Hematopoietic multipotent progenitor cell treated with erythropoietin and hydrocortisone succinate and interleukin-3 and kit ligand, for 17 days (in vitro differentiated cells): ENCODE data around the gene PPFIA1.
"Not testable (repeated sequence)": the region's sequence is repeated elsewhere in the genome, so short reads cannot be mapped to it uniquely, and the experiment has no call there.

ENCODE experiments used
- DNase-seq: peaks from one replicate; pipeline ENCODE4 v3.0.0-alpha.2; 2015; ENCODE audit warnings: low spot score

The PPFIA1 gene

DNA sequence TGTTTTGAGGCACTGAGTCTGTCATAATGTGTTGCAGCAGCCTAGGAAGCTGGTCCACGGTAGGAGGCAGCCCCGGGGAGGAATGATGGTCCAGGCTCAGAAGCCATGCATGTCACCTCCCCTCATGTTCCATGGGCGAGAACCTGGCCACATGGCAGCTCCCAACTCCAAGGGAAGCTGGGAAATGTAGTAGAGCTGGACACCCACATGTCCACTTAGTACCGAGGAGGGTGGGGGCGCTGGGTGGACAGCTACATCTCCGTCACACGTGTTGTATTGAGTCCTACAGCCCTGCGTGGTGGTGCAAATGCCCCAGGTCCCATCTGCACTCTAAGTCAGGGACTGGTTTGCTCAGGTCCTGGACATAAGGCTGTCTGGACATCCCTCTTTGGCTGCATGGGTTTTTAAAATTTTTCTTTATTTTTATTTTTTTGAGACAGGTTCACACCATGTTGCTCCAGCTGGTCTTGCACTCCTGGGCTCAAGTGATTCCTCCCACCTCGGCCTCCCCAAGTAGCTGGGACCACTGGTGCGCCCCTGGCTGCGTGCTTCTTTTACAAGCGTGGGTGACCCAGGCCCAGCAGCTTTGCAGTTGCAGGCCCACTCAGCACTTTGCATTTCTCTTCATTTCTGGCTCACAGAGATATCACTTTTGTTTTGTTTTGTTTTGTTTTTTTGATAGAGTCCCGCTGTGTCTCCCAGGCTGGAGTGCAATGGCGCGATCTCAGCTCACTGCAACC is 123.9 kb downstream of the PPFIA1 start:
- DNase-seq, result no peak

DNA sequence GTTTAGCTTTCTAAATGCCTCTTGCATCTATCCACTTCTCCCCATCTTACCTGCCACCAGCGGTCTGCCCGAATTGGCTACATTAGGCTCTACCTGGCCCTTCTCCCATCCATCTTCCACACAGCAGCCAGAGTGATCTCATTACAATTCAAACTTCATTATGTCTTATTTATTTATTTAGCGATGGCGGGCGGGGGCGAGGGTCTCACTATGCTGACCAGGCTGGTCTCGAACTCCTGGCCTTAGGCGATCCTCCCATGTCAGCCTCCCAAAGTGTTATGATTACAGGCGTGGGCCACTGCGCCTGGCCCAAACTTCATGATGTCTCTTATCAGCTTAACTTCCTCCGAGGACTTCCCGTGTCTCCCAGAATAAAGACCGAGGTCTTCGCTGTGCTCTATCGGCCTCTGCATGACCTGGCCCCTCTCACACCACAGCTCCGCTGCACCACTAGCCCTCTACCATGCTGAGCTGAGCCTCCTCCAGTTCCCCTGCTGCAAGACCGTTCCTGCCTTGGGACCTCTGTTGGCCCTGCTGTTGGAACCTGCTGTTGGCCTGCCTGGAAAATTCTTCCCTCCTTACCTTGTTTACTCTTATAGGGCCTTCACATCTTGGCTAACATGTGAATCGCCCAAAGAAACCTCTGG is 127.0 kb downstream of the PPFIA1 start:
- DNase-seq, result no peak

DNA sequence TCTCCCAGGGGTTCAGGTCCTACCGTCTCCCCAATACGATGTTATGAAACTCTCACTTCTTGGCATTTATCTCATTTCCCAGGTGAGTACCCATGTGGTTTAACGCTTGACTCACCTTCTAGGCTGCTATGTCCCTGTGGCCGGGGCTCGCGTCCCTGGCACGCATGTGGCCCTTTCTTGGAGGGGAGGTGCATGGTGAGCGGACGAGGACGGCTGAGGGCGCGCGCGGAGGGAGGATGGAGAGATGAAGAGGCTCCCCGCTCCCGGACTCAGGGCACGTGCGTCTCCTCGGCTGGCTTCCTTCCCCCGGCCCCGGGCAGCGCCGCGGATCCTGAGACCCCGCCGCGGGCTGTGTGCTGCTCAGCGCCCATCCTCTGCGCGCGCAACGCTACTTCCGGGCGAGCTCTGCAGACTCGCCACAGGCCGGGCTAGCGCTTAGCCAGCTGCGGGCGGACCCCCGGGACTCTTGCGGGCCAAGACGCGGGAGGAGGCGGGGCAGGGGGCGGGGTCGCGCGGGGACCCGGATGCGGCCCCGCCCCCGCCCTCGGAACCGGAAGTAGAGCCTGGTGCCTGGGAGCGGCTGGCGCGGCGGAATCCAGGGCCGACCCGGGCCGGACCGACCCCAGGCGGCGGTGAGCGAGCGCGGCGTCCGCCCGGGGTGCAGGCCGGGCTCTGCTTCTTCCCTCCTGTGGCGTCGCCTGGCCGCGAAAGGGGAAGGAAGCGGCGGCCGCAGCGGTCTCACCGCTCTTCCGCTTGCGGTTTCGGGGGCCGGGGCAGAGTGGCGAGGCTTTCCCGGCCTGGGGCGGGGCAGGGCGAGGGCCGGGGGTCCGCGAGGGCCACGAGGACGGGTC is 127.7 kb downstream of the PPFIA1 start, which contains the start of gene CTTN:
Gene CTTN, plus strand, starts transcription at position 547 of the 851 bp plus-strand sequence. CDS start 8,769 bp downstream, outside the sequence.
- DNase-seq, result peak; percentile 76

DNA sequence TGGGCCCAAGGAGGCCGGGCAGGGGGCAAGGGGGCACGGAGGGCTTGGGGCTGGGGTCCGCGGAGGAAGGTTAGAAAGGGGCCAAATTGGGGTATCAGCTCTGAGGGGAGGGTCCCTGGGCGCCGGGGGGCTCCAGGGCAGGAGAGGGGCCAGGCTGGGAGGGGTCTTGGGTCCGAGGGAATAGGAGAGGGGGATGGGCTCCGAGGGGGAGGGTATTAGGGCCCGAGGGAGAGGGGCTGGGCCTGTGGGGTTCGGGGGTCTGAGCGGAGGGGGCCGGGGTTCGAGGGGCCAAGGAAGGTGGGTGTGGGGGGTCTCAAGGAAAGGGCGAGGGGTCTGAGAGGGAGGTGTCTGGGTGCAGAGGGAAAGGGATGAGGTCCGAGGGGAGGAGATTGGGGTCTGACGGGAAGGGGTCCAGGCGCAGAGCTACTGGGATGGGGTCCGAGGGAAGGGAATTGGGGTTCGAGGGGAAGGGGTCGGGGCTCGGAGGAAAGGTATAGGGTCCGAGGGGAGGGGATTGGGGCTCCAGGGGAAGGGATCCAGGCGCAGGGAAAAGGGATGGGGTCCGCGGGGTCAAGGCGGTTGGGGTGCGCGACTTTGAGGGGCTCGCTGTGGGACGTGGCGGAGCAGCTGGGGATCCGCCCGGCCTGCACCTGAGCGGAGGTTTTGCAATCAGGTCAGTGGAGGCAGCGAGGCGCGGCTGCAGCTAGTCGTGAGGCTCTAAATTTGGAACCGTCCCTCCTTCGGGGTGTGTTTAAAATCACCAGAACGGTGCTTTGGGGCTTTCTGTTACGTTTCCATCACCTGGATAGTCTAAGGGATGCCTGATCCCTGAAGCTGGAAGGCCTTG is 128.6 kb downstream of the PPFIA1 start:
- no peak for DNase-seq

DNA sequence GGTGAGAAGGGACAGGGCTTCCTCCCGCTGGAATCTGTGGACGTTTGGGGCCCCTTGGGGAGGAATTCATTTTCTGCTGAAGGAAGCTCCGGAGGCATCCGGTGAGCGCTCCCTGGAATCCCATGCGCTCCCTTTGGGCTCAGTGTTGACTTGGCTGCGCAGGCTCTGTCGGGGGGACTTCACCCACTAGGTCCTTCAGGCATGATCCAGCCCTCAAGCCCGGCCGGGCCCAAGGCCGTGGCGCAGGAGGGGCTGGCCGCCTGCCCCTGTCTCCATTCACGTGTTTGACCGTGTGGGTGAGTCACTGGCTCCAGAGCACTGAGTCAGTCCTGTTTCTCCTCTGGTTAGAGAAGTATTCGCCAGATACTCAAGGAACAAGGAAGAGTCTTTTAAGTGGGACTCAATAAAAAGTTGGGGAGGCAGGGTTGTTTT is 129.2 kb downstream of the PPFIA1 start:
- DNase-seq, result peak; percentile 16

DNA sequence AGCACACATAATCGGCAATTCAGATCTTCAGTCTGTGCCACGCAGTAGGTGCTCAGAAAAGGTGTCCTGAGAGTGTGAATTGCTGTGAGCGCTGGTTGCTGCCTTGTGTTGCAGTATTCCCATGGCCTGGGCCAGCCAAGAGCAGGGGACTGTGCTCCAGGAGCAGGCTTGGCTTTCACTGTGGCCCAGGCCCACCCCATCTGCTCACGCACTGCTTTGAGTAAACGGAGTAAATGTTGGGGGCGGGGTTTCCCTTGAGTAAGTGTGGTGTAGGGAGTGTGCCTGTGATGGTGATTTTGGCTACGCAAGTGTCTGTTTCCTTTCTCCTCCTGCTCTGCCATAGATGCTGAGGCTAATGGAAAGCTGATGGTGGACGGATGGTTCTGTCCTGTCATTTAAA is 130.2 kb downstream of the PPFIA1 start:
- no peak for DNase-seq

DNA sequence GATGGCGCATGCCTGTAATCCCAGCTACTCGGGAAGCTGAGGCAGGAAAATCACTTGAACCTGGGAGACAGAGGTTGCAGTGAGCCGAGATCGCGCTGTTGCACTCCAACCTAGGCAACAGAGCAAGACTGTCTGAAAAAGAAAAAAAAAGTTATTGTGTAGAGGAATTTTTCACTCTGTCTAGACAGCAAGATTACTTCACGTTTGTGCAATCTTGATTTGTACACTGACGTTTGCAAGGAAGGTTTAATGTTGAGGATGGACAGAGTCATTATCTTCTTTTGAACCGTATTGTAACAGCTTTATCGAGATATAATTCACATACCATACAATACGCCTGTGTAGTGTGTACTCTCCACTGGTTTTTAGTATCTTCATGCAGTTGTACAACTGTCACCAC is 131.5 kb downstream of the PPFIA1 start:
- no peak for DNase-seq

DNA sequence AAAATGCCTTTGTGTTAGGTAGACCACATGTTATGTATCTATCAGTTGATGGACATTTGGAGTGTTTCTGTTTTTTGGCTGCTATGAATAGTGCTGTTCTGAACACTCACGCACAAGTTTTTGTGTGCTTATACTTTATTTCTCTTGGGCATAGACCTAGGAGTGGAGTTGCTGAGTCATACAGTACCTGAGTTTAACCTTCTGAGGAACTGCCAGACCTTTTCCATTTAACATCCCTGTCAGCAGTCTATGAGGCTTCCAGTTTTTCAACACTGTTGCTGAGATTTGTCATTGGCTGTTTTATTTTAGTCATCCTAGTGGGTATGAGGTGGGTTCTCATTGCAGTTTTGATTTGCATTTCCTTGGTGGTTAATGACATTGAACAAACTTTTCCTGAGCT is 132.2 kb downstream of the PPFIA1 start:
- no peak for DNase-seq

DNA sequence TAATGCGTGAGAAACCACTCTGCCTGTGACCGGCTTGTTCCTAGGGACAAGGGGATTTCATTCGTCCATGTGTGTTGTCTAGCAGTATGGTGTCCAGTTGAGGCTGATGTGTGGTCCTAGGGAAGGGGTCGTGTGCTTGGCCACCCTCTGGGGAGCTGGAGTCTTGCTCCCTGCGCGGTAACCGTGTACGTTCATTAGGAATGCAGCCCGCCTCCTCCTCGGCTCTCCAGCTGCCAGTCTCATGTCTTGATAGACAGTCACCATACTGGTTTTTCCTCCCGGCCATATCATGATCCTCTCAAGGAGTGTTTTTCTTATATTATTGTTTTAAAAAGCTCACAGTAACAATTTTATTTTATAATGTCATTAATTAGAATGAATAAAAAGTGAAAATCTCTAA is 133.8 kb downstream of the PPFIA1 start:
- DNase-seq, result no peak

DNA sequence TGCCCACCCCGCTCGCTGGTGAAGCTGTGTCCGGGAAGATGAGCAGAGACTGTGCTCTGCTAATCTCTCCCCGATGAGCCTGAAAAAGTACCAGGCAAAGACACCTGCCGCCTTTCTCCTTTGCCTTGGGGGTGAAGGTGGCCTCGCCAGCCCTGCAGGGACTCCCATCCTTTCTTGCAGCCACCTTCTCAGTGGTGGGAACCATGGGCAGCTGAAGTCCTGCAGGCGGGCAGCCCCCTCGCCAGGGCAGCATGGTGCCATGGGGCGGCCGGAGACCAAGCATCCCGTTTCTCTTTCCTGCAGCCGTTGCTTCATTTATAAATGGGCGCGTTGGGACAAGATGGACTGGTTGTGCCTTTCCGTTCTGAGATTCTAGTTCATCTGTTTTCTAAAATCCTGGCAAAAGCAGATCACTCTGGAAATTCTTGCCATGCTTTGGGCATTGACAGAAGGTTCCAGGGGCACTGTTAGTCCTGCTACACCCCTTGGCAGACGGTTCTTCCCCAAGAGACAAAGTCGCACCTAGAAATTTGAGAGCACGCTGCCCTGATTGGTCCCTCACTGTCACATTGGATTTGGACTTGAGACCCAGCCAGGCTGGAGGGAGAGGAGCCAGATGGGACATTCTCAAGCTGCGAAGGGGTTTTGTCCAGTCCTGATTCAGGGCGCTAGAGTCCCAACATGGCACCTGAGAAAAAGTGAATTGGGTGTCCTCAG is 135.3 kb downstream of the PPFIA1 start:
- no peak for DNase-seq

DNA sequence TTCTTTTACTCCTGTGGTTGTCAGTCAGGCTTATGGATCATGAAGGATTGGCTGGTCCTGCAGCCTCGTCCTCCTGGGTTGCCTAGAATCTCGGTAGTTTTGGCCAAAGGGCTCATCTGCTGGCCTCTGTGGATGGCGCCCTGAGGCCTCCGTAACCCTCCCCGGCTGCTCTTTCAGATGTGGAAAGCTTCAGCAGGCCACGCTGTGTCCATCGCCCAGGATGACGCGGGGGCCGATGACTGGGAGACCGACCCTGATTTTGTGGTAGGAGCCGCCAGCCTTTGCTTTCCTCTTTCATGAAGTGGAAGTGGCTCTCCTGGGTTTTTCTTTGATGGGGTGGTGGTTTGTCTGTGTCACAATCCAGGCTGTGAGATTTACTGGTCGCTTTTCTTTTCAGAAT is 136.6 kb downstream of the PPFIA1 start:
- no peak for DNase-seq

DNA sequence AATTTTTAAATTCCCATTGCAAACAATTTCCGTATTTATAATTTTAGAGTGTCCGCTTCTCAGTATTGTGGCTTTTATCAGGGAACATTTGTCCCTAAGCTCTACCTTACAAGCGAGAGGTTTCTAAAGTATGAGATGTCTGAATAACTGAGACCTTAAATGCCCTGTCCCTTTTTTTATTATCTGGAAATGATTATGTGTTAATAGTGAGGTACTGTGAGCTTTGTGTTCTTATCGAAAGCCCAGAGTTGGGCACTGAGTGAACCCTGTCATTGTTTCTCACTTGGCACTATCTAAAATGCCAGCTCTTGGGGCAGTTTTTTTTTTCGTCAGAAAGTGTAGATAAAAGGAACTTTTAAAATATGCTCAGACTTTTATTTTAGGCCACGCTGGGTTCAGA is 137.3 kb downstream of the PPFIA1 start:
- DNase-seq, result no peak

DNA sequence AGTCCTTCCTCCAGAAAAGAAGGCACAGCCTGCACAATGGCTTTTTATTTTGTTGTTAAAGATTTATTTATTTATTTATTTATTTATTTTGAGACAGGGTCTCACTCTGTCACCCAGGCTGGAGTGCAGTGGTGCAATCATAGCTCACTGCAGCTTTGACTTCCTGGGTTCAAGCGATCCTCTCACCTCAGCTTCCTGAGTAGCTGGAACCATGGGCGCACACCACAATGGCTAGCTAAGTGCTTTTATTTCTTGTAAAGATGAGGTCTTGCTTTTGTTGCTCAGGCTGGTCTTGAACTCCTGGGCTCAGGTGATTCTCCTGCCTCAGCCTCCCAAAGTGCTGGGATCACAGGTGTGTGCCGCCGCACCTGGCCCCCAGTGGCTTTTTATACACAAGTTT is 137.8 kb downstream of the PPFIA1 start:
- not testable (repeated sequence) for DNase-seq

DNA sequence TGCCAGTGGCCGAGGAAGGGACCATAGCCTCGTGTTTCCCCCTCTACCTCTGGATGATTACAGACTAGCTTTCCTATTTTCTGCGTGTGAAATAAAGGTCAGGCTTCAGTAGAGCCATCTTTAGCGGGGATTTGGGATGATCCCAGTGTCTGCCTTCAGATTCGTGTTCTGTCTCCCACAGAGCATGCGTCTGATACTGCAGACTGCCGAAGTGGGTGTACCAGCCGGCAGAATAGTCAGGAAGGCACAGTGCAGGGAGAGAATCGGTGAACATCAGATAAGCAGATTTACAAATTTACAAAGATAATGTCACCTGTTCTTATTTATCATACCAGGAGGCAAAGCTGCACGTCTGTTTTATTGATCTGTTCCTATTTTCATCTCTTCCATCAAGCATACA is 138.9 kb downstream of the PPFIA1 start:
- DNase-seq, result no peak

DNA sequence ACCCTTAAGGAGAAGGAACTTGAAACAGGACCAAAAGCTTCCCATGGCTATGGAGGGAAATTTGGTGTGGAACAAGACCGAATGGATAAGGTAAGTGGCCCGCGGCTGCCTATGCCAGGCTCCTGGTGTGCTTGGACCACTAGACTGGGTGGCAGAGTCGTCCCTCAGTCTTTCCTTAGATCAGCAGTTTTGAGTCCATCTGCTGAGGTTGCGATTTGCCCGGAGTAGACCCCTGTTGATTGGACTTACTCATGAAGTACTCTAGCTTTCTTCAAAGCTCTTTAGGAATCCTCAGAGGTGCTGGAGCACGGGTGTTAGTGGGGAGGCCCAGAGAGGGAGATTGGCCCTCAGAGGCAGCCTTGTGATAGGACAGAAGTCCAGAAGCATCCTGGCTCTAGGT is 139.4 kb downstream of the PPFIA1 start:
- no peak for DNase-seq

DNA sequence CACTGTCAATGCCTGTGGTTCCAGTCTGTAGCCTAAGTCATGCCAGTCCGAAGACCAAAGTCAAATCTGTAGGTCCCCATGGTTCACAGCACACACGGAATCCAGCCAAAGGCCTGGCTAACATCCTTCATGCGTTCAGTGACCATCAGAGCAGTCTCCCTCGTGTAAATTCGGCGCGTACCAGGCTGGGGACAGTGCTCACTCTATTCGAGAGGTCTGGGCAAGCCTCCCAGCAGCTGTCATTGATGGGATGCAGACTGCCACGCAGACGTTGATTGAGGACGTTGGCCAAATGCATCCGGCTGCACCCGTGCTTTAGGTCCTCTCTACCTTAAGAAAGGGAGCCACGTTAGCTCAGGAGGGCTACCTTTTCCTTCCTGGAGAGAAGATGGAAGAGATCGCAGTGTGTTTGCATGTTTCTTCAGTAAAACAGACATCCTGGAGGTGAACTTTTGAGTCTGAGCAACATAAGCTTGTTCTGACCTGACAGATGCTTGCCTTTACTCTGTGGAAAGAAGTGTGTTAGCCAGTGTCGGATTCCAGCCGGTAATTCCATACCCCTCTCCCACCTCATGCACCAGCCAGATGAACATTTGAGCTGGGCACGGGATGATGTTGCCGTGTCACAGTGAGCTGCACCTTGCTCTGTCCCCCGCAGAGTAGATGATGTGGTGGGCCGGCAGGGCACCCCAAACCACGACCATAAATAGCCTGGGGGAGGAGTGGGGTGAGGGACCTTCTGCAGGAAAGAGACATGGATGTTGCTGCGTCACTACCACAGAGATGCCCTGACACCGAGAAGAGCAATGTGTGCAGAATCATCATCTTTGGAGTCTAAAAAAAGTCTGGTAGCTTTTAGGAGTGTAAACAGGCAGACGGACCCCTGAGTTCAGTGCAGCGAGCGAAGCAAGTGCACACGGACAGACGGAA is 140.1 kb downstream of the PPFIA1 start:
- no peak for DNase-seq

DNA sequence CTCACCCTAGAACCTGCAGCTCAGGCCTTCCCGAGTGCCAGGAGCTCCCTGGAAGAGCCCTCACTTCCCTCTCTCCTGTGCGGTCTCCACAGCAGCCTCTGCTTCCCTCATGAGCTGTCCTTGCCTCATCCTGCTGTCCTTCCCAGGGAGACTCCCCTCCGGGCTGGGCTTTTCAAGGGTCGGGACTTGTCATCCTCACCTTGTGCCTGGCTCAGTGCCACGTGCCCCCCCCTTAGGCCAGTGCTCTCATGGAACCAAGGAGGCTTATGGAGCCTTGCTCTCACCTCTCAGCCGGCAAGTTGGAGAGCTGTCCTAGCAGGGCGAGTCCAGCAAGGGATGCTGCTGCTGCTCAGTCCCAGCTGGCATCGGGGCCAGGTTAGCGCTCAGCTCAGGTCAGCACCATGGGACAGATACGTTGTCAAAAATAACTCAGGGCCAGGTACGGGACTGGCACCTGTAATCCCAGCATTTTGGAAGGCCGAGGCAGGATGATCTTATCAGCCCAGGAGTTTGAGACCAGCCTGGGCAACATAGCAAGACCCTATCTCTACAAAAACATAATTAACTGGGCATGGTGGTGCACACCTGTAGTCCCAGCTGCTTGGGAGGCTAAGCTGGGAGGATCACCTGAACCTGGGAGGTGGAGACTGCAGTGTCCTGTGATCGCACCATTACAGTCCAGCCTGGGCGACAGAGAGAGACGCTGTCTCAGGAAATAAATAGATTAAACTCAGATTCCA is 141.4 kb downstream of the PPFIA1 start:
- DNase-seq, result no peak

DNA sequence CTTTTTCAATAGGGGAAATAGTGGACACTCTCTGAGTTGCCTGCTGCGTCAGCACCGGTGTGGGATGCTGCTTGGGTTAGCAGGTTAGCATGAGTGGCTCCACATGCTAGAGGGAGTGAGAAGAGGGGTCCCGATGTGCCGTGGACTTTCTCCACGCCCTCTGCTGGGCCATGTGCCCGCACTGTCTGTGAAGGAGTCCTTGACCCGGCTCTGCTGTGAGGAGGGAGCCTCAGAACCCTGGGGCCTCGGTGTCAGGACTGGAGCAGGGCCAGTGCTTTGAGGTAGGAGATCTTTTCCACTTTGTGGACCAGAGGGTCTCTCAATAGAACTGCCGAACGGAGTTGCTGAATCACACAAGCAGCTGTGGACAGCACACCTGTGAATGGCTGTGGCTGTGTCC is 142.7 kb downstream of the PPFIA1 start:
- no peak for DNase-seq

DNA sequence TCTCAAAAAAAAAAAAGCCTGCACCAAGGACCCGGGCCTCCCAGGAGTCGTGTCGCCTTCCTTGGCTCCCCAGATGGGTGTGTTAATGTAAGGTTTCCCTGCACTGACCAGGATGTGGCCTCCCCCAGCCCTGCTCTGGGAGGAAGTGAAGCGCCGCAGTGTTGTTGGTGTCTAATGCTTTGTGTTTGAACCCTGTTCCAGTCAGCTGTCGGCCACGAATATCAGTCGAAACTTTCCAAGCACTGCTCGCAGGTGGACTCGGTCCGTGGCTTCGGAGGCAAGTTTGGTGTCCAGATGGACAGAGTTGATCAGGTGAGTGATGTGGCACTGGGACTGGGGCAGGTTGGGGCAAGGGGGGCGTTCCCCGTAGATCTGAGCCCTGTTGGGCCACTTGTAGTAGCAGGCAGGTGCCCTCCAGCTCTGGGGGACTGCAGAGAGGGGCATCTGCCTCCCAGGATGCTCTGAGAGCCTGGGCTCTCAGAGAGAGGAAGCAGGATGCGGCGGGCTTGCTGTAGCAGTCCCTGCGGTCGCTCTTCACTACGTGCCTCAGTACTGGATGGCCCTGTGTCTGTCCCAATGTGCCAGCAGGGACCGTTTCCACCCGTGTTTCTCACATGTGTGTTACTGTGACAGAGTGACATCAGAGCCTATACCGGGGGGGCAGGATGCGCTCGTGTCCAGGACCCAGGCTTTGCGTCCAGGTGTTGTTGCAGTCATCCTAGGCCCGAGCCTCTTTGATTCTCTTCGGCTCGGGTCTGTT is 144.0 kb downstream of the PPFIA1 start:
- no peak for DNase-seq
